H7 (cell line): ENCODE data around the gene MEGF6. TPM values are rescaled to one million over a fixed set of nuclear protein-coding genes. Genes with fewer than 3 reads are reported as not detected.
"Not testable (repeated sequence)": the region's sequence is repeated elsewhere in the genome, so short reads cannot be mapped to it uniquely, and the experiment has no call there.

ENCODE experiments used
- DNase-seq: peaks from one replicate; pipeline ENCODE4 v3.0.0; 2012
- H3K27me3 ChIP-seq: 2 replicates; pipeline ENCODE4 v1.6.0; 2011; ENCODE audit warnings: mild to moderate bottlenecking, low read length; ENCODE audit not compliant: control insufficient read depth, insufficient read depth
- H3K36me3 ChIP-seq: replicated peaks from 2 replicates; pipeline ENCODE4 v1.5.1; 2011; ENCODE audit warnings: low read length; ENCODE audit not compliant: control insufficient read depth, insufficient read depth
- H3K4me3 ChIP-seq: 2 replicates; pipeline ENCODE4 v1.5.1; 2011; ENCODE audit warnings: low read depth, mild to moderate bottlenecking, control low read depth, low read length, moderate library complexity; ENCODE audit not compliant: insufficient read depth
- total RNA-seq: library from RNA; depleted of rRNA; stranded (reverse); fragments of >200 nt; shearing (Covaris generic); gene quantifications from 2 replicates; pipeline ENCODE4 v1.2.3, GENCODE V29; 2014

Gene MEGF6
- total RNA-seq, 1 experiment from 2014 or later: 27.1 TPM

GRCh38 chr1:3577711-3578432 lies 33.4 kb downstream of the MEGF6 start:
- H3K4me3 ChIP-seq: no peak overlapping the region

GRCh38 chr1:3577300-3577699 lies 34.0 kb downstream of the MEGF6 start:
- H3K27me3 ChIP-seq: no peaks in the 10 kb centered on the region
- no peaks in the 10 kb centered on the region for H3K36me3 ChIP-seq
- DNase-seq: no peak
- no peak overlapping the region for H3K4me3 ChIP-seq

More at GRCh38 chr1:3577711-3578432, 33.4 kb downstream of the MEGF6 start:
- DNase-seq: no peak
- Histone ChIP-seq H3K36me3 (no peaks in the 10 kb centered on the region), H3K27me3 (no peaks in the 10 kb centered on the region)

- no peak for DNase-seq
- H3K4me3 ChIP-seq: no peak overlapping the region
- H3K36me3 ChIP-seq: no peaks in the 10 kb centered on the region
- no peaks in the 10 kb centered on the region for H3K27me3 ChIP-seq
Observed at GRCh38 chr1:3575993-3576392, 35.3 kb downstream of the MEGF6 start.

GRCh38 chr1:3575515-3575914 lies 35.8 kb downstream of the MEGF6 start:
- not testable (repeated sequence) for DNase-seq, H3K4me3 ChIP-seq, H3K36me3 ChIP-seq

GRCh38 chr1:3573500-3573899 lies 37.8 kb downstream of the MEGF6 start:
- Histone ChIP-seq H3K36me3 (no peaks in the 10 kb centered on the region), H3K27me3 (no peaks in the 10 kb centered on the region), H3K4me3 (no peak overlapping the region)
- DNase-seq: no peak

More at GRCh38 chr1:3575515-3575914, 35.8 kb downstream of the MEGF6 start:
- H3K27me3 ChIP-seq: not testable (repeated sequence)

- H3K4me3 ChIP-seq, H3K27me3 ChIP-seq, H3K36me3 ChIP-seq, DNase-seq: not testable (repeated sequence)
Observed at GRCh38 chr1:3572638-3573037, 38.7 kb downstream of the MEGF6 start.

GRCh38 chr1:3571263-3571662 lies 40.0 kb downstream of the MEGF6 start:
- DNase-seq: no peak
- Histone ChIP-seq H3K4me3 (no peak overlapping the region), H3K27me3 (no peaks in the 10 kb centered on the region), H3K36me3 (no peaks in the 10 kb centered on the region)

GRCh38 chr1:3570066-3570986 lies 41.0 kb downstream of the MEGF6 start:
- no peak for DNase-seq
- Histone ChIP-seq H3K27me3 (no peaks in the 10 kb centered on the region), H3K36me3 (no peaks in the 10 kb centered on the region), H3K4me3 (no peak overlapping the region)

- no peaks in the 10 kb centered on the region for H3K36me3 ChIP-seq
- no peak overlapping the region for H3K4me3 ChIP-seq
- no peaks in the 10 kb centered on the region for H3K27me3 ChIP-seq
- no peak for DNase-seq
Observed at GRCh38 chr1:3569436-3569835, 41.9 kb downstream of the MEGF6 start.

- H3K4me3 ChIP-seq: no peak overlapping the region
- no peaks in the 10 kb centered on the region for H3K36me3 ChIP-seq
- no peaks in the 10 kb centered on the region for H3K27me3 ChIP-seq
- DNase-seq: no peak
Observed at GRCh38 chr1:3568815-3569435, 42.4 kb downstream of the MEGF6 start.

- H3K36me3 ChIP-seq: no peaks in the 10 kb centered on the region
- H3K27me3 ChIP-seq: no peaks in the 10 kb centered on the region
- DNase-seq: no peak
- no peak overlapping the region for H3K4me3 ChIP-seq
Observed at GRCh38 chr1:3566951-3567804, 44.1 kb downstream of the MEGF6 start.

GRCh38 chr1:3566003-3566885 lies 45.1 kb downstream of the MEGF6 start:
- no peaks in the 10 kb centered on the region for H3K36me3 ChIP-seq
- no peak for DNase-seq
- no peaks in the 10 kb centered on the region for H3K27me3 ChIP-seq
- no peak overlapping the region for H3K4me3 ChIP-seq
